NCI-H2196 treated with DMSO at 0.1 percent for 48 hours (cell line): ENCODE data around the gene OR10T2.
"Not testable (repeated sequence)": the region's sequence is repeated elsewhere in the genome, so short reads cannot be mapped to it uniquely, and the experiment has no call there.

Source experiments
- DNase-seq: peaks from one replicate; lab custom pipeline; 2025; ENCODE audit not compliant: unreplicated experiment; lab: John Stamatoyannopoulos, UW

Gene OR10T2

DNA sequence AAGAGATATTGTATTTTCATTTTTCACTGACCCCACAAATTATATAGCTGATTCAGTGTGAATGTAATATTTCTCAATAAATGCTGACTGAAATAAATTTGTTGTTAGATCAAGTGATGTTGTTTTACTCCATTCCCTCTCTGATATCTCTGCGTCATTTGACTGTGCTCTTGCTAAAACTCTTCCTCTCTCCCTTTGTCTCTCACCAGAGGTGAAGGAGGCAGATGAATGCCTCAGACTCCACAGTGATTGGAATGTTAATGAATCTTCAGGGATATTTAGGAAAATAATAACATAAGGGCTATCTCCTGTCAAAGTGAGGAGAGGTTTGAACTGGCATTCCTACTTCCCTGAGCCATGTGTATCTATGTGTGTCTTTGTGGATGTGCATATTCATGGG is 41.8 kb downstream of the OR10T2 start:
- no peak for DNase-seq

DNA sequence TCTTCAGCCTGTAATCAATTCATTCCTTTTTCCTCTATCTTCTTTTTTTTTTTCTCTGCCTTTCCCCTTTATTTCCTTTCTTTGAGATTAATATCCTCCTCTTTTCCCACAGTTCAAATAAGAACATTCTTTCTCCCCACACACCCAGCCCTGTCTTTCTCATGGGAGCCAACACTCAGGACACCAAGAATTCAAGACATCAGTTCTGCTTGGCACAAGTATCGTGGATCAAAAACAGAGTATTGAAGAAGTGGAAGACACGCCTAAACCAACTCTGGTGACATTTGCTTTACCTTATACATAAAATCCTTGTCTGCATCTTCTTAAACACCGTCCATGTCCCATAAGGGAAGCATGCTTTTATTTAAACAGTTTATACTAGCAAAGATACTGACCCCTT is 42.6 kb downstream of the OR10T2 start:
- DNase-seq: no peak

DNA sequence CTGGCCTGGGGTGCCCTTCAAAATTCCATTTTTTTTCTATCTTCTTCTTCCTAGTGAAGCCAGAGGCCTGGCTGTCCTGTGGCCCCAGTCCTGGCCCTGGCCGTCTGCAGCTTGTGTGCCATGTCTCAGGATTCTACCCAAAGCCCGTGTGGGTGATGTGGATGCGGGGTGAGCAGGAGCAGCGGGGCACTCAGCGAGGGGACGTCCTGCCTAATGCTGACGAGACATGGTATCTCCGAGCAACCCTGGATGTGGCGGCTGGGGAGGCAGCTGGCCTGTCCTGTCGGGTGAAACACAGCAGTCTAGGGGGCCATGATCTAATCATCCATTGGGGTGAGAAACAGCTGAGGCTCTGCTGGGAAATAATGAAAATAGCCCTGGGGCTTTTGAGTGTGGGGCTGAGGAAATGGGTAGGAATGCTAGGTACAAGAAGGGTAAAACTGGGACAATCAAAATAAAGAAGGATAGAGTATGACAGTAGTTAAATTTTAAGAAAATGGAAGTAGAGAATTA is 43.4 kb downstream of the OR10T2 start:
- no peak for DNase-seq

DNA sequence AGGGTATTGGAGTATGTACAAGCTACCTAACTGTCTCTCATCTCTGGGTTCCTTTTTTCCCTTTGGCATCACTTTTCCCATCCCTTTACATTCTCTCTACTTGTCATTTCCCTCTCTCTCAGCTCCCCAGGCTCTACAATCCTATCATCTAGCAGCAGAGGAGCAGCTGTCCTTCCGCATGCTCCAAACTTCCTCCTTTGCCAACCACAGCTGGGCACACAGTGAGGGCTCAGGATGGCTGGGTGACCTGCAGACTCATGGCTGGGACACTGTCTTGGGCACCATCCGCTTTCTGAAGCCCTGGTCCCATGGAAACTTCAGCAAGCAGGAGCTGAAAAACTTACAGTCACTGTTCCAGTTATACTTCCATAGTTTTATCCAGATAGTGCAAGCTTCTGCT is 45.0 kb downstream of the OR10T2 start:
- DNase-seq: no peak

- no peak for DNase-seq
Observed at GRCh38 chr1:158353303-158354075, 45.8 kb downstream of the OR10T2 start, which contains the start of gene CD1E. TSS of gene CD1E (plus strand) at chr1:158353894. CDS start at chr1:158353989, 95 bp downstream.

- not testable (repeated sequence) for DNase-seq
Observed at GRCh38 chr1:158348946-158349345, 50.3 kb downstream of the OR10T2 start.
